ENCODE measurements around the gene PRPS1. TPM values are rescaled to one million over a fixed set of nuclear protein-coding genes. Genes with fewer than 3 reads are reported as not detected.
A peak's percentile ranks its signal among the peaks of the same experiment; 100 is the strongest.

PRPS1 gene
- total RNA-seq, 1 donor from 2014 or later: 35.6 TPM

- Mint-ChIP-seq H3K36me3 (ENCODE audit: insufficient read depth) (no peaks in the 10 kb centered on the region), H3K27ac (no peak overlapping the region), H3K9me3 (ENCODE audit: low read depth) (peaks cover 19% of the 10 kb centered on the region), H3K4me3 (ENCODE audit: low read depth) (no peak overlapping the region), H3K4me1 (ENCODE audit: low read depth) (peaks cover 8% of the 10 kb centered on the region), H3K27me3 (no peaks in the 10 kb centered on the region)
- TF ChIP-seq, protein P1, sequence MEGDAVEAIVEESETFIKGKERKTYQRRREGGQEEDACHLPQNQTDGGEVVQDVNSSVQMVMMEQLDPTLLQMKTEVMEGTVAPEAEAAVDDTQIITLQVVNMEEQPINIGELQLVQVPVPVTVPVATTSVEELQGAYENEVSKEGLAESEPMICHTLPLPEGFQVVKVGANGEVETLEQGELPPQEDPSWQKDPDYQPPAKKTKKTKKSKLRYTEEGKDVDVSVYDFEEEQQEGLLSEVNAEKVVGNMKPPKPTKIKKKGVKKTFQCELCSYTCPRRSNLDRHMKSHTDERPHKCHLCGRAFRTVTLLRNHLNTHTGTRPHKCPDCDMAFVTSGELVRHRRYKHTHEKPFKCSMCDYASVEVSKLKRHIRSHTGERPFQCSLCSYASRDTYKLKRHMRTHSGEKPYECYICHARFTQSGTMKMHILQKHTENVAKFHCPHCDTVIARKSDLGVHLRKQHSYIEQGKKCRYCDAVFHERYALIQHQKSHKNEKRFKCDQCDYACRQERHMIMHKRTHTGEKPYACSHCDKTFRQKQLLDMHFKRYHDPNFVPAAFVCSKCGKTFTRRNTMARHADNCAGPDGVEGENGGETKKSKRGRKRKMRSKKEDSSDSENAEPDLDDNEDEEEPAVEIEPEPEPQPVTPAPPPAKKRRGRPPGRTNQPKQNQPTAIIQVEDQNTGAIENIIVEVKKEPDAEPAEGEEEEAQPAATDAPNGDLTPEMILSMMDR (IDR thresholded peaks at IDR 0.05; ENCODE audit: unreplicated experiment): no peak
- no peak for DNase-seq (ENCODE audit: low spot score, unreplicated experiment)
Measured at GRCh38 chrX:107624893-107625292, 3.4 kb upstream of the PRPS1 start.

GRCh38 chrX:107625739-107626138 lies 2.6 kb upstream of the PRPS1 start:
- Mint-ChIP-seq H3K27me3 (no peaks in the 10 kb centered on the region), H3K36me3 (ENCODE audit: insufficient read depth) (no peaks in the 10 kb centered on the region), H3K27ac (no peak overlapping the region), H3K9me3 (ENCODE audit: low read depth) (peaks cover 19% of the 10 kb centered on the region), H3K4me3 (ENCODE audit: low read depth) (no peak overlapping the region), H3K4me1 (ENCODE audit: low read depth) (peaks cover 12% of the 10 kb centered on the region)
- TF ChIP-seq, protein P1 (IDR thresholded peaks at IDR 0.05; ENCODE audit: unreplicated experiment): no peak
- DNase-seq (ENCODE audit: low spot score, unreplicated experiment): no peak

GRCh38 chrX:107626481-107626880 lies 1.8 kb upstream of the PRPS1 start:
- TF ChIP-seq, protein P1 (IDR thresholded peaks at IDR 0.05; ENCODE audit: unreplicated experiment): no peak
- Mint-ChIP-seq H3K27ac (no peak overlapping the region), H3K9me3 (ENCODE audit: low read depth) (peaks cover 19% of the 10 kb centered on the region), H3K4me3 (ENCODE audit: low read depth) (no peak overlapping the region), H3K27me3 (no peaks in the 10 kb centered on the region), H3K36me3 (ENCODE audit: insufficient read depth) (no peaks in the 10 kb centered on the region), H3K4me1 (ENCODE audit: low read depth) (peaks cover 12% of the 10 kb centered on the region)
- no peak for DNase-seq (ENCODE audit: low spot score, unreplicated experiment)

GRCh38 chrX:107626916-107627315 lies 1.4 kb upstream of the PRPS1 start:
- Mint-ChIP-seq H3K27me3 (no peaks in the 10 kb centered on the region), H3K27ac (no peak overlapping the region), H3K4me1 (ENCODE audit: low read depth) (peaks cover 12% of the 10 kb centered on the region), H3K36me3 (ENCODE audit: insufficient read depth) (no peaks in the 10 kb centered on the region), H3K9me3 (ENCODE audit: low read depth) (peaks cover 19% of the 10 kb centered on the region), H3K4me3 (ENCODE audit: low read depth) (no peak overlapping the region)
- no peak for DNase-seq (ENCODE audit: low spot score, unreplicated experiment)
- TF ChIP-seq, protein P1 (IDR thresholded peaks at IDR 0.05; ENCODE audit: unreplicated experiment): no peak

DNA sequence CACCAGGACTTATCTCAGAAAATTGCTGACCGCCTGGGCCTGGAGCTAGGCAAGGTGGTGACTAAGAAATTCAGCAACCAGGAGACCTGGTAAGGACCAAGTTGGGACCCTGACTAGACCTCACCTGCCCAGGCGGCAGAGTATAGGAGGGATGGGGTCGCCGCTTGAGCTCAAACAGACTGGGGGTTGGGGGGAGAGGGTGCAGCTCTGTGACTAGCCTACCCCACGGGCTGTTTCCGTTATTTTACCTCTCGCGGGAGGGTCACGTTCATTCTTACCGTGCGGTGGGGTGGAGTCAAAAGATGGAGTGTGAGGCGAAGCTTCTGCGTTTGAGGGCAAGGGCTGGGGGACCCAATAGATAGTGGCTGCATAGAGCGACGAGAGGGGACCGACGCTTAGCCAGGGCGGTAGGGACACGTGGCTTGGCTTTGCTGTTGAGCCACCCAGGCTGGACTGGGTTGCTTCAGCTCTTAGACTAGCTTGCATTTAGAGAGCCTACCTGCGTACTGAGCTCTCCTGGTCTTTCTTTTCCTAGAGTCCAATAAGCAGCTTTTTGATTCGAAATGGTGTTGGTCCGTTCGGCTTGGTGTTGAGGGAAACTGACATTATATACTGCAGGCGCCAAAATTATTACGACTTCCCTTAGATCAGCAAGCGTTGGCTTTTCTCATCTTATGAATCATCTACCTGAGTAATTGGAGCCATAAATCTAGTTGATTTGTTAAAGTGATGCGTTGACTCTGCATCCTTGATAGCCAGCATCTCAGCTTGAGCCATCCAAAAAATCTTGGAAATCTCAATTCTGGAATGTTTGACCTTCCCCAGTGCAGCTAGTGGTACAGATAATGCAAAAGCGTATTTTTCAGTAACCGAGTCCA lies 591 bp downstream of the PRPS1 start:
- H3K4me3 Mint-ChIP-seq (ENCODE audit: low read depth): peak overlapping the region; percentile 87
- peaks cover 18% of the 10 kb centered on the region for H3K9me3 Mint-ChIP-seq (ENCODE audit: low read depth)
- peak; percentile 11 for DNase-seq (ENCODE audit: low spot score, unreplicated experiment)
- TF ChIP-seq, protein P1 (IDR thresholded peaks at IDR 0.05; ENCODE audit: unreplicated experiment): no peak
- H3K4me1 Mint-ChIP-seq (ENCODE audit: low read depth): peaks cover 12% of the 10 kb centered on the region
- no peaks in the 10 kb centered on the region for H3K27me3 Mint-ChIP-seq
- peak overlapping the region; percentile 94 for H3K27ac Mint-ChIP-seq
- no peaks in the 10 kb centered on the region for H3K36me3 Mint-ChIP-seq (ENCODE audit: insufficient read depth)
